DMS153 treated with DMSO at 0.1 percent for 48 hours (cell line): Measurements from ENCODE around the gene ABLIM2.

ENCODE experiments used
- DNase-seq: peaks from one replicate; lab custom pipeline; 2025; ENCODE audit not compliant: unreplicated experiment; lab: John Stamatoyannopoulos, UW

Gene ABLIM2

GRCh38 chr4:8176547-8177399 is 18.2 kb upstream of the ABLIM2 start:
- peak; percentile 16 for DNase-seq

- DNase-seq, result no peak
These were observed 17.1 kb upstream of the ABLIM2 start for GRCh38 chr4:8175686-8176085.

GRCh38 chr4:8174970-8175369 is 16.4 kb upstream of the ABLIM2 start:
- DNase-seq, result no peak

GRCh38 chr4:8173492-8174242 is 15.1 kb upstream of the ABLIM2 start:
- no peak for DNase-seq

GRCh38 chr4:8171984-8172924 is 13.6 kb upstream of the ABLIM2 start:
- no peak for DNase-seq

- no peak for DNase-seq
These were observed 12.7 kb upstream of the ABLIM2 start for GRCh38 chr4:8171266-8171665.

- no peak for DNase-seq
These were observed 11.7 kb upstream of the ABLIM2 start for GRCh38 chr4:8170341-8170740.

GRCh38 chr4:8169763-8170162 is 11.2 kb upstream of the ABLIM2 start:
- no peak for DNase-seq

- no peak for DNase-seq
These were observed 10.4 kb upstream of the ABLIM2 start for GRCh38 chr4:8168832-8169598.

GRCh38 chr4:8168232-8168631 is 9.6 kb upstream of the ABLIM2 start:
- no peak for DNase-seq

GRCh38 chr4:8167815-8168214 is 9.2 kb upstream of the ABLIM2 start:
- DNase-seq, result no peak

- DNase-seq, result no peak
These were observed 8.7 kb upstream of the ABLIM2 start for GRCh38 chr4:8167291-8167690.

- no peak for DNase-seq
These were observed 6.8 kb upstream of the ABLIM2 start for GRCh38 chr4:8165374-8165896.

- DNase-seq, result no peak
These were observed 6.1 kb upstream of the ABLIM2 start for GRCh38 chr4:8164687-8165086.

GRCh38 chr4:8164194-8164565 is 5.6 kb upstream of the ABLIM2 start:
- DNase-seq, result no peak

GRCh38 chr4:8163436-8164193 is 5.0 kb upstream of the ABLIM2 start:
- no peak for DNase-seq

GRCh38 chr4:8163026-8163425 is 4.4 kb upstream of the ABLIM2 start:
- no peak for DNase-seq

- no peak for DNase-seq
These were observed 4.0 kb upstream of the ABLIM2 start for GRCh38 chr4:8162625-8163024.

GRCh38 chr4:8160572-8160971 is 2.0 kb upstream of the ABLIM2 start:
- no peak for DNase-seq

GRCh38 chr4:8160233-8160560 is 1.6 kb upstream of the ABLIM2 start:
- no peak for DNase-seq
